ENCODE data around the gene SRA1.

The SRA1 gene

DNA sequence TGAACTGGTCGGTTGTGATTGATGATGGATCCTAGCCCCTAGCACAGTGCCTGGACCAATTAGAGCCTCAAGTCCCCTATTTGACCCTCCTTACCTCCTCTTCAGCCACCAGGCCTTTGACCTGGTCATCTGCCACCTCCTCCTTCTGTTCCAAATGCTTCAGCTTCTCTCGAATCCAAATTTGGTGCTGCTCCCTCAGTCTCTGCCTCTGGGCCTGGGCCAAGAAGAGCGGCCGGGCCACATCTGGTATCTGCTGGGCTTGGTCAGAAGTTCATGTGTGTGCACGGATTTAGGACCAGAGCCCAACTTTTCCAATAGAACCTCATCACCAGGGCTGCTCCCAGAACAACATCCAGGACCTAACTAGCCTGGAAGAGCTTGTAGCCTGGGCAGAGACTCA, 13.8 kb upstream of the SRA1 start:
- ChIA-PET POLR2A (interaction anchor here (1.4 kb wide), 1 partner anchor 76 kb away, joined by 4 read pairs; the partner anchor contains the start of genes IK and NDUFA2), CTCF (interaction anchor here (0.7 to 1.7 kb wide), 2 partner anchors 166 to 219 kb away, joined by 3 to 4 read pairs; no protein-coding TSS in a partner anchor)
- H3K36me3 ChIP-seq (ENCODE audit: control insufficient read depth in 2 of 2, insufficient read depth in 1 of 2, low read length in 2 of 2) = peaks cover 6 to 27% of the 10 kb centered on the region in 2 experiments; a peak in 2 of 3 replicates
- TF ChIP-seq ZNF202 (tag by site-specific recombination; IDR thresholded peaks at IDR 0.05; ENCODE audit: borderline replicate concordance) = no peak
- TF ChIP-seq ZNF610 (tag by site-specific recombination; IDR thresholded peaks at IDR 0.05; ENCODE audit: borderline replicate concordance) = no peak
- no peak for TF ChIP-seq ZNF292 (tag by site-specific recombination; IDR thresholded peaks at IDR 0.05; ENCODE audit: borderline replicate concordance, low read depth)
- no peak for TF ChIP-seq ZNF596 (tag by site-specific recombination; IDR thresholded peaks at IDR 0.05)
- no peak for TF ChIP-seq PRDM1 (tag by site-specific recombination; IDR thresholded peaks at IDR 0.05)
- no peak for TF ChIP-seq ZBTB17 (tag by site-specific recombination; IDR thresholded peaks at IDR 0.05)
- no peak for TF ChIP-seq ZSCAN16 (tag by site-specific recombination; IDR thresholded peaks at IDR 0.05)
- no peak for TF ChIP-seq ZNF140 (tag by site-specific recombination; IDR thresholded peaks at IDR 0.05)
- TF ChIP-seq ZNF157 (tag by site-specific recombination; IDR thresholded peaks at IDR 0.05) = no peak
- TF ChIP-seq WT1 (tag by site-specific recombination; IDR thresholded peaks at IDR 0.05) = no peak
- no peak for TF ChIP-seq ZNF302 (tag by site-specific recombination; IDR thresholded peaks at IDR 0.05; ENCODE audit: low read depth)
- TF ChIP-seq ZNF701 (tag by site-specific recombination; IDR thresholded peaks at IDR 0.05) = no peak
- H3K4me3 ChIP-seq (ENCODE audit: low read depth, low read length) = no peak overlapping the region
- no peak overlapping the region for H3K27ac ChIP-seq (ENCODE audit: extremely low read depth, low read depth, low read length)
- H3K4me1 ChIP-seq (ENCODE audit: control insufficient read depth, insufficient read depth, low read length) = no peaks in the 10 kb centered on the region
- H3K9me3 ChIP-seq (ENCODE audit: control insufficient read depth, insufficient read depth, low read depth, low read length) = no peaks in the 10 kb centered on the region

DNA sequence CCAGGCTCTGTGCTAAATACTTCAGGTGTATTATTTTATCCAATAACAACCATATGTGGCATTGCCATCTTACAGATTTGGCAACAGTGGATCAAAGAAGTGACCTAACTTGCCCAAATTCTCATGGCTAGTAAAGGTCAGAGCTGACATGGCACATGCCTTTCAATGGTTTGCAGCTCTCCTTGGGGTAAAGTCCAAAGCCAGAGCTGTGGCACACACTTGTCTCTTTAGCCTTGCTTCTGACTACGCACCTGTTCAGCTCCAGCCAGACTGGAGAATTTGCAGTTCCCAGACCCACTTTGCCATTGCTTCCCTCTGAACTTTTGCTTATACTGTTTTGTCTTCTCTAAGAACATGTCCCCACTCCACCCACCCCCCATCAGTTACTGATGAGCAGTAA, 13.2 kb upstream of the SRA1 start:
- no peaks in the 10 kb centered on the region for H3K4me1 ChIP-seq (ENCODE audit: control insufficient read depth, insufficient read depth, low read length)
- no peak overlapping the region for H3K27ac ChIP-seq (ENCODE audit: extremely low read depth, low read depth, low read length)
- no peak overlapping the region for H3K4me3 ChIP-seq (ENCODE audit: low read depth, low read length)
- no peaks in the 10 kb centered on the region for H3K9me3 ChIP-seq (ENCODE audit: control insufficient read depth, insufficient read depth, low read depth, low read length)
- POLR2A ChIA-PET = interaction anchor here (1.4 kb wide), 1 partner anchor 77 kb away, joined by 4 read pairs; the partner anchor contains the start of genes IK and NDUFA2
- peaks cover 6 to 32% of the 10 kb centered on the region in 2 experiments; a peak in 2 of 3 replicates for H3K36me3 ChIP-seq (ENCODE audit: control insufficient read depth in 2 of 2, insufficient read depth in 1 of 2, low read length in 2 of 2)
- no peak for TF ChIP-seq ZFP3 (tag by site-specific recombination; IDR thresholded peaks at IDR 0.05; ENCODE audit: low read depth)
- no peak for TF ChIP-seq ZFP41 (tag by site-specific recombination; IDR thresholded peaks at IDR 0.05; ENCODE audit: borderline replicate concordance)
- no peak for TF ChIP-seq ZNF76 (tag by site-specific recombination; IDR thresholded peaks at IDR 0.05; ENCODE audit: borderline replicate concordance, low read depth)
- TF ChIP-seq GLI2 (tag by site-specific recombination; IDR thresholded peaks at IDR 0.05; ENCODE audit: borderline replicate concordance, low read depth) = no peak
- no peak for TF ChIP-seq MZF1 (tag by site-specific recombination; IDR thresholded peaks at IDR 0.05; ENCODE audit: borderline replicate concordance)
- CTCF ChIA-PET = interaction anchor here (1.1 to 1.7 kb wide), 2 partner anchors 9 to 219 kb away, joined by 3 to 4 read pairs; no protein-coding TSS in a partner anchor

- Histone ChIP-seq H3K9me3 (ENCODE audit: control insufficient read depth, insufficient read depth, low read depth, low read length) (no peaks in the 10 kb centered on the region), H3K4me1 (ENCODE audit: control insufficient read depth, insufficient read depth, low read length) (no peaks in the 10 kb centered on the region), H3K4me3 (ENCODE audit: low read depth, low read length) (no peak overlapping the region), H3K36me3 (ENCODE audit: control insufficient read depth in 2 of 2, insufficient read depth in 1 of 2, low read length in 2 of 2) (peaks cover 6 to 32% of the 10 kb centered on the region in 2 experiments; a peak in 2 of 3 replicates), H3K27ac (ENCODE audit: extremely low read depth, low read depth, low read length) (no peak overlapping the region)
- TF ChIP-seq ZBTB20 (tag by site-specific recombination; IDR thresholded peaks at IDR 0.05) = no peak
- TF ChIP-seq, protein P1, sequence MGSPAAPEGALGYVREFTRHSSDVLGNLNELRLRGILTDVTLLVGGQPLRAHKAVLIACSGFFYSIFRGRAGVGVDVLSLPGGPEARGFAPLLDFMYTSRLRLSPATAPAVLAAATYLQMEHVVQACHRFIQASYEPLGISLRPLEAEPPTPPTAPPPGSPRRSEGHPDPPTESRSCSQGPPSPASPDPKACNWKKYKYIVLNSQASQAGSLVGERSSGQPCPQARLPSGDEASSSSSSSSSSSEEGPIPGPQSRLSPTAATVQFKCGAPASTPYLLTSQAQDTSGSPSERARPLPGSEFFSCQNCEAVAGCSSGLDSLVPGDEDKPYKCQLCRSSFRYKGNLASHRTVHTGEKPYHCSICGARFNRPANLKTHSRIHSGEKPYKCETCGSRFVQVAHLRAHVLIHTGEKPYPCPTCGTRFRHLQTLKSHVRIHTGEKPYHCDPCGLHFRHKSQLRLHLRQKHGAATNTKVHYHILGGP (tag by site-specific recombination; IDR thresholded peaks at IDR 0.05) = no peak
- TF ChIP-seq ZNF558 (tag by site-specific recombination; IDR thresholded peaks at IDR 0.05) = no peak
- TF ChIP-seq KLF7 (tag by site-specific recombination; IDR thresholded peaks at IDR 0.05; ENCODE audit: borderline replicate concordance) = no peak
- TF ChIP-seq ZNF366 (tag by site-specific recombination; conservative IDR thresholded peaks at IDR 0.05) = no peak
- POLR2A ChIA-PET = interaction anchor here (1.4 kb wide), 1 partner anchor 77 kb away, joined by 4 read pairs; the partner anchor contains the start of genes IK and NDUFA2
- CTCF ChIA-PET = interaction anchor here (1.1 to 1.7 kb wide), 2 partner anchors 9 to 218 kb away, joined by 3 to 4 read pairs; no protein-coding TSS in a partner anchor
These were observed 12.8 kb upstream of the SRA1 start for GRCh38 chr5:140570058-140570457.
